Fibroblast of pulmonary artery (primary cell): ENCODE measurements around the gene SEZ6L.

Experiments
- DNase-seq: peaks from one replicate; pipeline ENCODE4 v3.0.0-alpha.2; 2010; ENCODE audit warnings: low read depth
- H3K4me3 ChIP-seq: replicated peaks from 2 replicates; pipeline ENCODE4 v1.5.1; 2011; ENCODE audit warnings: low read depth, mild to moderate bottlenecking, control low read depth, low read length, moderate library complexity
- CTCF ChIP-seq: IDR thresholded peaks from 2 replicates; pipeline ENCODE4 v1.5.1; 2011; ENCODE audit warnings: mild to moderate bottlenecking, control low read depth, low read length, inconsistent platforms; ENCODE audit errors: missing control alignments

Gene SEZ6L

DNA sequence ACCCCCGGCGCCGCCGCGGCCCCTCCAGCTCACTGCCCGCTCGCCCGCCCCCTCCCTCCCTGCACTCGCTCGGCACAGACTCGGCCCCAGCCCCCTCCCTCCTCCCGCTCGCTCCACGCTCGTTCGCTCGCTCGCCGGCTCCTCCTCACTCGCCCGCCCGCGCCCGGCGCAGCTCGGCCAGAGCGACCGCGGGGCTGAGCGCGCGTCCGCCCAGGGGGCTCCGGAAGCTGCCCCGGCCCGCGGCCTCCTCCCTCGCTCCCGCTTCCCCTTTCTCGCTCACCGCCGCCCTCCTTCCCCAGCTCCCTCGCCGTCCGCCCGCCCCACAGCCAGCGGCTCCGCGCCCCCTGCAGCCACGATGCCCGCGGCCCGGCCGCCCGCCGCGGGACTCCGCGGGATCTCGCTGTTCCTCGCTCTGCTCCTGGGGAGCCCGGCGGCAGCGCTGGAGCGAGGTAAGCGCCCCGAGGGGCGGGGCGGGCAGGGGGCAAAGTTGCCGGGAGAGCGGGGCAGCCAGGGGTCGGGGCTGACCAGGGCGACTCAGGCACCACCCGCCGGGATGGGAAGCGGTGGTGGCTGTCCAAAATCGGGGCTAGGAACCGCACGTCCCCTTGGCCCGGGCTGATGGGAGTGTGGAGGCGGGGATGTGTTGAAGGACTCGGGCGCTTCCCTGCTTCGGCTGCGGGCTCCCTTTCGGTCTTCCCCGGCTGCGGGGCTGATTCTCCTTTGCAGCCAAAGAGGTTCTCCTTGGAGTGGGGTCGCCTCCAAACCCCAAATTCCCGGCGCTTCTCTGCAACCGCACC lies at the start of gene SEZ6L:
SEZ6L (plus strand) TSS at position 148 of the 797 bp plus-strand sequence; CDS start at position 356, 208 bp downstream.
- DNase-seq, result no peak
- TF ChIP-seq CTCF, result no peak
- no peak within 1 kb of the TSS for H3K4me3 ChIP-seq

GRCh38 chr22:26122920-26123468 lies 46.3 kb upstream of the SEZ6L start:
- no peak overlapping the region for H3K4me3 ChIP-seq
- TF ChIP-seq CTCF, result no peak
- no peak for DNase-seq

- H3K4me3 ChIP-seq, result no peak overlapping the region
- DNase-seq, result no peak
- TF ChIP-seq CTCF, result no peak
Observed at GRCh38 chr22:26124991-26125725, 44.1 kb upstream of the SEZ6L start.

- no peak overlapping the region for H3K4me3 ChIP-seq
- no peak for TF ChIP-seq CTCF
- DNase-seq, result no peak
Observed at GRCh38 chr22:26127126-26127525, 42.1 kb upstream of the SEZ6L start.

- DNase-seq, result no peak
- TF ChIP-seq CTCF, result no peak
- no peak overlapping the region for H3K4me3 ChIP-seq
Observed at GRCh38 chr22:26127556-26127955, 41.7 kb upstream of the SEZ6L start.

- H3K4me3 ChIP-seq, result no peak overlapping the region
- no peak for DNase-seq
- TF ChIP-seq CTCF, result no peak
Observed at GRCh38 chr22:26131589-26132154, 37.6 kb upstream of the SEZ6L start.
